ENCODE results near the gene PPIP5K2.

- TF ChIP-seq CTCF (IDR thresholded peaks at IDR 0.05; ENCODE audit: low read depth, low read length, poor library complexity, severe bottlenecking) = no peak
- no peak for TF ChIP-seq EZH2phosphoT487 (IDR thresholded peaks at IDR 0.05; ENCODE audit: borderline replicate concordance, low read length)
These were observed 96.0 kb downstream of the PPIP5K2 start for GRCh38 chr5:103216137-103216536.
